Endometrial microvascular endothelial cells (primary cell): ENCODE measurements around the gene KRTAP2-2. TPM values are rescaled to one million over a fixed set of nuclear protein-coding genes. Genes with fewer than 3 reads are reported as not detected.
"Not testable (repeated sequence)": the region's sequence is repeated elsewhere in the genome, so short reads cannot be mapped to it uniquely, and the experiment has no call there.

Experiments
- in situ Hi-C: cut with HindIII; loops from 2 replicates; pipeline ENCODE4 v1.10.0; 2017; ENCODE audit warnings: low sequenced_read_pairs, low pct_unique_long_range_greater_than_20kb; ENCODE audit errors: inconsistent ontology term
- total RNA-seq: library from RNA; depleted of rRNA; stranded (reverse); fragments of >200 nt; gene quantifications from one replicate; pipeline ENCODE4 v1.2.3, GENCODE V29; 2015; ENCODE audit errors: inconsistent ontology term

Gene KRTAP2-2
- not detected for total RNA-seq

DNA sequence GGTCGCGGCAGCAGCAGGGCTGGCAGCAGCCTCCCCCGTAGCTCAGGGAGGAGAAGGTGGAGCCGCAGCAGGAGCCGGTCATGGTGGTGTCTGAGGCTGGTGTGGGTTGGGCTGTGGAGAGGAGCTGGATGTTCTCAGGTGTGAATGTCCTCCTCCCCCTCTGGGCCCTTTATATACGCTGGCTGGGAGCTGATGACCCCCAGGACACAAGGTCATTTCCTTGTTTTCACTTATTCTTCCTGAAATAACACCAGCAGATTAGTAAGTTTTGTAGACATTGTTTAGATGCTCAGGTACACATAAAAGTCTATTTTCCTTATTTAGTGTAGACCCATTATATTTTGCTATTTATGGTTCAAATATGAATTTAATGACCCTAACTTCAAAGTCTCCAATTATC is at the start of gene KRTAP2-2:
Gene KRTAP2-2, minus strand, starts transcription at position 101 of the 400 bp plus-strand sequence. Its CDS starts 19 bp downstream, at position 82.
- in situ Hi-C loops: not testable (repeated sequence)

DNA sequence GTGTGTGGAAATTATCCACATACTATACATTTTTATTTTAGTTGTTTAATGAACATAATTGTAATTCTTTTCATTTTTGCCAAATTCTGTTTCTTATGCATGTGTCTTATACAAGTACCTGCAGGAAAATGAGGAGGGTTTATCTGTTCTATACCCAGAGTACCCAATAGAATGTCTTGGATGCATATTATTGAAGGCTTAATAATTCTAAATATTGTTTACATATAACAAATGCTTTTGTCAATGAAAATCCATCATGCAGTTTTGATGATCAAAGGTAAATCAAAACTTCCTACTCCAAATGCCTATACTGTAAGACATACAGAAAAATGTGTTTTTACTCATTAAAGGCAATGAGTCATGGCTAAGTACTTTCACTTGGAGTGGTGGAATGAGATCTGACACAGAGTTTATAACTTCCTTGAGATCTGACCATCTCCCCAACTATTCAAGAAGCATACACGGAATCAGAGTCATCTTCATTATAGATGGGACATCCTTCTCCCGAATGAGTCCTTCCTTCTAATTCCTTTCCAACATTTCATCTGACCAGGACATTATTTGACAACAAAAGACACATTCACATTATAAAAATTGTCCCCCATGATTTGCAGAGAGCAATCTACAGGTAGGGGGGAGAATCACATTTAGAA is 49.5 kb upstream of the KRTAP2-2 start:
- in situ Hi-C loops: not testable (repeated sequence)

GRCh38 chr17:41103896-41104295 is 48.9 kb upstream of the KRTAP2-2 start:
- in situ Hi-C loops: no loop called here

DNA sequence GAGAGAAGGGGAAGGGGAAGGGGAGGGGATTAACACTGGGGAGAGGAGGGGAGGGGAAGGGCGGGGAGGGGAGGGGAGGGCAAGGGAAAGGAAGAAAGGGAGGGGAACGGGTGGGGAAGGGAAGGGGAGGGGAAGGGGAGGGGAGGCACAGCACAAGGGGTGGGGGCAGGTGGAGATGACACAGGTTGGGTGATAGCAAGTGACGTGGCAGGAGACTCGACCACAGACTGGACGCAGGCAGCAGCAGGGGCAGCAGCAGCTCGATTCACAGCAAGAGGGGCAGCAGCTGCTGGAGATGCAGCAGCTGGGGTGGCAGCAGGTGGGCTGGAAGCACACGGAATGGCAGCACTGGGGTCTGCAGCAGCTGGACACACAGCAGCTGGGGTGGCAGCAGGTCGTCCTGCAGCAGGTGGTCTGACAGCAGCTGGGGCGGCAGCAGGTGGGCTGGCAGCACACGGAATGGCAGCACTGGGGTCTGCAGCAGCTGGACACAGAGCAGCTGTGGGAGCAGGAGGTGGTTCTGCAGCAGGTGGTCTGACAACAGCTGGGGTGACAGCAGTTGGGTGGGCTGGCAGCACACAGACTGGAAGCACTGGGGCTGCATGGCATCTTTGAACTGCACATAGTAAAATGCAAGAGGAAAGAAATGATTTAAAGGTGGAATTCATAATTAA is 46.7 kb upstream of the KRTAP2-2 start, which contains the start of gene KRTAP4-16:
Gene KRTAP4-16, minus strand, starts transcription at position 624 of the 674 bp plus-strand sequence. Its CDS starts 0 bp downstream, at position 624.
- in situ Hi-C loops: no loop called here

DNA sequence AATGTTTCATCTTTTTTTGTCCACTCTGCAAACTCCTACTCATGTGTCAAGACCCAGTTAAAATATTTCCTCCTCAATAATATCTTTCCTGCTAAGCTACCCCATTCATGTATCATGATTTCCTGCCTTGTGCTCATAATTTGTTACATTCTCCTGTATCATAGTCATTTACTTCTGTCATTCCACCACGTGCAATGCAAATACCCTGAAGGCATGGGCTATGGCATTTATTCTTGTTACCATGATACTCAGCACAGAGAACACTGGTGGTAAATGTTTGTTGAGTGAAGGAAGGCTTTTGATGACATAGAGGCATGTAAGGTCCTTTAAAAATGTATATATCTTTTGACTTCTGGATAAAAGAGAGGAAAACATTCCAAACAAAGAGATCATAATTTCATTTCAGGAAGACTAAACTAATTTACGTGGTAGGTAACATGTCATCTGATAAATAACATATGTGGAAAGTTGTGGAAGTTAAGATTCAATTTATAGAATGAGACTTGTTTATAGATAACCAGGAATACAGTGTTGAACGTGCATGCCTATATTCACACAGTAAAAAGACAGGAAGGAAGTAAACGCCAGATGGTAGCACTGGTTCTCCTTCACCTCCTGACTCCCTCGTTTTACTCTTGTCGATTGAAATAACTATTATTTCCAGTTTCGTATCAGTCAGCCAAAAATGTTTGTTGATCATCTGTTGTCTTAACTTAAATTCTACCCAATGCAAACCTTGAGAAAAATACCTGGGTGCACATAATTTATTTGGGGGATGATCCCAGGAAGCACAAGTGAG is 44.9 kb upstream of the KRTAP2-2 start:
- in situ Hi-C loops: not testable (repeated sequence)

DNA sequence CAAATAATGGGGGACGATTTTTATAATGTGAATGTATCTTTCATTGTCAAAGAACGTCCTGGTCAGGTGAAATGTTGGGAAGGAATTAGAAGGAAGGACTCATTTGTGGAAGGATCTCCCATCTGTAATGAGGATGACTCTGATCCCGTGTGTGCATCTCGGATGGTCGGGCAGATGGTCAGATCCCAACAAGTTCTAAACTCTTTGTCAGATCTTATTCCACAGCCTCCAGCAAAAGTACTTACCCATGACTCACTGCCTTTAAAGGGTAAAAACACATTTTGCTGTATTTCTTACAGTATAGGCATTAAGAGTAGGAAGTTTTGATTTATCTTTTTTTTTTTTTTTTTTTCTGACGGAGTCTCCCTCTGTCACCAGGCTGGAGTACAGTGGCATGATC is 43.5 kb upstream of the KRTAP2-2 start:
- in situ Hi-C loops: no loop called here

GRCh38 chr17:41098042-41098441 is 43.0 kb upstream of the KRTAP2-2 start, which contains the start of gene KRTAP4-8:
Gene KRTAP4-8 (minus strand): TSS chr17:41098142. CDS start chr17:41098084, 58 bp downstream.
- in situ Hi-C loops: no loop called here

- in situ Hi-C loops: no loop called here
Measured at GRCh38 chr17:41096055-41096454, 41.0 kb upstream of the KRTAP2-2 start.

GRCh38 chr17:41088760-41089352 is 33.8 kb upstream of the KRTAP2-2 start:
- in situ Hi-C loops: not testable (repeated sequence)

- in situ Hi-C loops: not testable (repeated sequence)
Measured at GRCh38 chr17:41084100-41084856, 29.2 kb upstream of the KRTAP2-2 start, which contains the start of gene KRTAP4-7. Gene KRTAP4-7 (plus strand): TSS chr17:41084150. CDS start chr17:41084207, 57 bp downstream.

DNA sequence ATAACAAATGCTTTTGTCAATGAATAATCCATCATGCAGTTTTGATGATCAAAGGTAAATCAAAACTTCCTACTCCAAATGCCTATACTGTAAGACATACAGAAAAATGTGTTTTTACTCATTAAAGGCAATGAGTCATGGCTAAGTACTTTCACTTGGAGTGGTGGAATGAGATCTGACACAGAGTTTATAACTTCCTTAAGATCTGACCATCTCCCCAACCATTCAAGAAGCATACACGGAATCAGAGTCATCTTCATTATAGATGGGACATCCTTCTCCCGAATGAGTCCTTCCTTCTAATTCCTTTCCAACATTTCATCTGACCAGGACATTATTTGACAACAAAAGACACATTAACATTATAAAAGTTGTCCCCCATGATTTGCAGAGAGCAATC is 28.4 kb upstream of the KRTAP2-2 start:
- in situ Hi-C loops: not testable (repeated sequence)

DNA sequence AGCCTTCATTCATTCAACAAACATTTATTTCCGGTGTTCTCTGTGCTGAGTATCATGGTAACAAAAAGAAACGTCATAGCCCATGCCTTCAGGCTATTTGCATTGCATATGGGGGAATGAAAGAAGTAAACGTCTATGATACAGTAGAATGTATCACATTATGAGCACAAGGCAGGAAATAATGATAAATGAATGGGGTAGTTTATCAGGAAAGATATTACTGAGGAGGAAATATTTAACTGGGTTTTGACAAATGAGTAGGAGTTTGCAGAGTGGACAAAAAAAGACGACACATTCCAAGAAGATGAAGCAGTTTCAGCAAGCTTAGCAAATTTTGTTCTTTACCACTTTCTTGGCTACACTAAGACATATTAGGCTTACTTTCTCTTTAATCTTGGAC is 27.6 kb upstream of the KRTAP2-2 start:
- in situ Hi-C loops: no loop called here

DNA sequence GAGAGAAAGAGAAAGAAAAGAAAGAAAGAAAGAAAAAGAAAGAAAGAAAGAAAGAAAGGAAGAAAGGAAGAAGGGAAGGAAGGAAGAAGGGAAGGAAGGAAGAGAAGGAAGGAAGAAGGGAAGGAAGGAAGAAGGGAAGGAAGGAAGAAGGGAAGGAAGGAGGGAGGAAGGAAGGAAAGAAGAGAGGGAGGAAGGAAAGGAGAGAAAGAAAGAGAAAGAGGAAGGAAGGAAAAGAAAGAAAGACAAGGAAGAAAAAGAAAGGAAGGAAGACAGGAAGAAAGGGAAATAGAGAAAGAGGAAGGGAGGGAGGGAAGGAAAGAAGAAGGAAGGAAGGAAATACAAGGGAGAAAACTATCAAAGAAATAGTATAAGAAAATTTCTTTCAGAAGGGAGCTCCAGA is 21.8 kb upstream of the KRTAP2-2 start:
- in situ Hi-C loops: no loop called here

- in situ Hi-C loops: no loop called here
Measured at GRCh38 chr17:41073676-41074075, 18.6 kb upstream of the KRTAP2-2 start.

GRCh38 chr17:41071606-41072360 is 16.8 kb upstream of the KRTAP2-2 start:
- in situ Hi-C loops: no loop called here

- in situ Hi-C loops: no loop called here
Measured at GRCh38 chr17:41069031-41069430, 14.0 kb upstream of the KRTAP2-2 start.

- in situ Hi-C loops: no loop called here
Measured at GRCh38 chr17:41067281-41067680, 12.3 kb upstream of the KRTAP2-2 start.
